Fibroblast of villous mesenchyme (primary cell): ENCODE results near the gene GASK1B. TPM values are rescaled to one million over a fixed set of nuclear protein-coding genes. Genes with fewer than 3 reads are reported as not detected.

Experiments
- DNase-seq: peaks from one replicate; pipeline ENCODE4 v3.0.0-alpha.2; 2010; ENCODE audit warnings: low read depth
- H3K4me3 ChIP-seq: 2 replicates; pipeline ENCODE4 v1.5.1; 2011; ENCODE audit warnings: low read depth, mild to moderate bottlenecking, low read length
- CTCF ChIP-seq: IDR thresholded peaks from 2 replicates; pipeline ENCODE4 v1.5.1; 2012; ENCODE audit warnings: low read depth, mild to moderate bottlenecking, low read length; ENCODE audit not compliant: insufficient read depth
- total RNA-seq: library from RNA; depleted of rRNA; stranded (reverse); fragments of >200 nt; gene quantifications from 2 replicates; pipeline ENCODE4 v1.2.3, GENCODE V29; 2012

The GASK1B gene
- total RNA-seq, 1 donor = 73.8 TPM

DNA sequence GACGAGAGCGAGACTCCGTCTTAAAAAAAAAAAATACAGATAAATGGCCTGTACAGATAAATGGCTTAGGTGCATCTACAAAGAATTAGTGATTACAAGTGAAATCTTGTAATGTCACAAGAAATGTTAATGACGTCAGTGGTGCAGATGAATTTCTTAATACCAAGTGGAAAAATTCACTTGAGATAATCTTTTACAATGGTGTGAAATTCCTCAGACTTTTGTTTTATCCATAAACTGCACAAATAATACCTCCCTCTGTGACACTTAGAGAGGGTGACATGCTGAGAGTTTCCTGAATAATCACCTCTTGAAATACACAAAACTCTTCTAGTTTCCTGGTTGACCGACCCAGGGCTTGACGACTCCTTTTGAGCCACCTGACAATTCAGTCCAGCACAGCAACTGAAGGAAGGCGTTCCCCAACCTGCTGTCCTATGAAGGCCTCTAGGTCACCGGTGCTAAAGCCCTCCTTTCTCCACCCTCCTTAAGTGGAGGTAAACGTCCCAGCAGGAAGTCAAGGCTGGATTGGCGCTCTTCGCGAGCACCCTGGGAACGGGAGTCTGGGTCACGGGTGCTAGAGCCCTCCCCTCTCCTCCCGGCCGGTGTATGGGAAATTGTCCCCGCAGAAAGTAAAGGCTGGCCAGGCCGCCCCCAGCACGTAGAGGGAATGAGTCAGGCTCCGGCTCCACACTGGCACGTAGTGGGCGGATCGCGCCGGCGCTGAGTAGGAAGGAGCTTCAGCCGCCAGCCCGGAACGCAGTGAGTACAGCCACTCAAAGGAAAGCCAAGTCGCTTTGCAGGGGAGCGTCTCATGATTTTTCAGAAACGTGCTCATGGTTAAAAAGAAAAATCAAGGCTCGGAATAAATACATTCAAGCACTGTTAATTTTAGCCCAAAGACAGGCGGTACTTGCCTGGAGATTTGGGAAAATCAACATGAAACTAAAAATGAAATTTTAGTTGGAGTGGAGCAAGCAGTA, 37.3 kb upstream of the GASK1B start, which contains the start of gene TMEM144:
Gene TMEM144, plus strand, starts transcription at position 662 of the 983 bp plus-strand sequence. CDS start 2,182 bp downstream, outside the sequence.
- peak; percentile 25 for TF ChIP-seq CTCF
- H3K4me3 ChIP-seq = peak within 1 kb of the TSS; percentile 62
- peak; percentile 82 for DNase-seq

GRCh38 chr4:158208963-158209640, 36.3 kb upstream of the GASK1B start:
- no peak for TF ChIP-seq CTCF
- no peak overlapping the region for H3K4me3 ChIP-seq
- peak; percentile 8 for DNase-seq

GRCh38 chr4:158203929-158204328, 31.1 kb upstream of the GASK1B start:
- no peak for TF ChIP-seq CTCF
- no peak overlapping the region for H3K4me3 ChIP-seq
- DNase-seq = no peak

GRCh38 chr4:158203436-158203835, 30.6 kb upstream of the GASK1B start:
- DNase-seq = no peak
- no peak overlapping the region for H3K4me3 ChIP-seq
- TF ChIP-seq CTCF = no peak

GRCh38 chr4:158202481-158202880, 29.7 kb upstream of the GASK1B start:
- no peak overlapping the region for H3K4me3 ChIP-seq
- no peak for TF ChIP-seq CTCF
- no peak for DNase-seq

GRCh38 chr4:158201876-158202275, 29.1 kb upstream of the GASK1B start:
- DNase-seq = no peak
- TF ChIP-seq CTCF = no peak
- H3K4me3 ChIP-seq = no peak overlapping the region
